Loucy (cell line): ENCODE measurements around the gene ZFPM1.

ENCODE experiments used
- H2AFZ ChIP-seq: fragments of 200-600 bp; sonication (generic); 2 replicates; pipeline ENCODE4 v1.6.0; 2016; ENCODE audit warnings: antibody characterized with exemption, mild to moderate bottlenecking, low read length, moderate library complexity
- H3F3A ChIP-seq: fragments of 200-600 bp; 2 replicates; pipeline ENCODE4 v1.6.0; 2016; ENCODE audit warnings: antibody characterized with exemption, low read depth, mild to moderate bottlenecking
- H3K27me3 ChIP-seq: fragments of 200-600 bp; sonication (generic); 2 replicates; pipeline ENCODE4 v1.6.1; 2014; ENCODE audit warnings: low read length, mild to moderate bottlenecking; ENCODE audit not compliant: insufficient read depth, poor library complexity, severe bottlenecking
- H3K36me3 ChIP-seq: fragments of 200-600 bp; sonication (generic); 2 replicates; pipeline ENCODE4 v1.6.1; 2016; ENCODE audit warnings: low read length; ENCODE audit not compliant: insufficient read depth
- H3K4me1 ChIP-seq: fragments of 200-600 bp; sonication (generic); 2 replicates; pipeline ENCODE4 v1.5.1; 2014; ENCODE audit warnings: low read length, mild to moderate bottlenecking; ENCODE audit not compliant: insufficient read depth, poor library complexity, severe bottlenecking
- H3K4me2 ChIP-seq: fragments of 200-600 bp; sonication (generic); 2 replicates; pipeline ENCODE4 v1.6.0; 2014; ENCODE audit warnings: antibody characterized with exemption, low read length, low read depth, mild to moderate bottlenecking; ENCODE audit not compliant: poor library complexity, severe bottlenecking
- H3K4me3 ChIP-seq: fragments of 200-600 bp; sonication (generic); 2 replicates; pipeline ENCODE4 v1.5.1; 2014; ENCODE audit warnings: low read length, mild to moderate bottlenecking, mixed read lengths; ENCODE audit not compliant: poor library complexity, severe bottlenecking
- H3K79me2 ChIP-seq: fragments of 200-600 bp; sonication (generic); 2 replicates; pipeline ENCODE4 v1.6.1; 2014; ENCODE audit warnings: low read length; ENCODE audit not compliant: insufficient read depth
- H3K9ac ChIP-seq: fragments of 200-600 bp; sonication (generic); 2 replicates; pipeline ENCODE4 v1.6.0; 2014; ENCODE audit warnings: mild to moderate bottlenecking, low read depth, low read length, moderate library complexity; ENCODE audit not compliant: poor library complexity, severe bottlenecking
- H3K9me2 ChIP-seq: fragments of 200-600 bp; sonication (generic); replicated peaks from 2 replicates; pipeline ENCODE4 v1.6.1; 2016; ENCODE audit warnings: low read depth, low read length, mixed read lengths
- H3K9me3 ChIP-seq: fragments of 200-600 bp; sonication (generic); 2 replicates; pipeline ENCODE4 v1.6.1; 2014; ENCODE audit warnings: mild to moderate bottlenecking, antibody characterized with exemption, low read length, low read depth; ENCODE audit not compliant: insufficient read depth
- H4K20me1 ChIP-seq: fragments of 200-600 bp; sonication (generic); 2 replicates; pipeline ENCODE4 v1.6.0; 2014; ENCODE audit warnings: antibody characterized with exemption, low read length, mild to moderate bottlenecking; ENCODE audit not compliant: insufficient read depth, poor library complexity, severe bottlenecking
- CTCF ChIP-seq: fragments of 200-600 bp; sonication (generic); conservative IDR thresholded peaks from 2 replicates; pipeline ENCODE4 v1.5.1; 2014; ENCODE audit warnings: mild to moderate bottlenecking, antibody characterized with exemption, low read length
- EZH2phosphoT487 ChIP-seq: fragments of 200-600 bp; IDR thresholded peaks from 2 replicates; pipeline ENCODE4 v1.6.1; 2018; ENCODE audit warnings: antibody characterized with exemption, mild to moderate bottlenecking, moderate library complexity, borderline replicate concordance

Gene ZFPM1

DNA sequence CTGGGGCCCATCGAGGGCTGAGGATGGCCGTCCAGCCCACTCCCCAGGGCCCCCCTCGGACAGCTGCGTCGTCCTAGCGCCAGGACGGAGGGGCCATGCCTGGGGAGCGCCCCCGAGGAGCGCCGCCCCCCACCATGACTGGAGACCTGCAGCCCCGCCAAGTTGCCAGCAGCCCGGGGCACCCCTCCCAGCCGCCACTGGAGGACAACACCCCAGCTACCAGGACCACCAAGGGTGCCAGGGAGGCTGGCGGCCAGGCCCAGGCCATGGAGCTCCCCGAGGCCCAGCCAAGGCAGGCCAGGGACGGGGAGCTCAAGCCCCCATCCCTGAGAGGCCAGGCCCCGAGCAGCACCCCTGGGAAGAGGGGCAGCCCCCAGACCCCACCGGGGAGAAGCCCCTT lies 25.7 kb upstream of the ZFPM1 start:
- no peaks in the 10 kb centered on the region for H3K4me1 ChIP-seq
- peaks cover 5% of the 10 kb centered on the region for H3K79me2 ChIP-seq
- H3F3A ChIP-seq = no peaks in the 10 kb centered on the region
- H3K36me3 ChIP-seq = no peaks in the 10 kb centered on the region
- no peaks in the 10 kb centered on the region for H3K9me2 ChIP-seq
- H3K9ac ChIP-seq = no peak overlapping the region
- H3K9me3 ChIP-seq = no peaks in the 10 kb centered on the region
- no peak overlapping the region for H3K4me2 ChIP-seq
- no peak overlapping the region for H2AFZ ChIP-seq
- H4K20me1 ChIP-seq = no peaks in the 10 kb centered on the region
- no peaks in the 10 kb centered on the region for H3K27me3 ChIP-seq
- H3K4me3 ChIP-seq = no peak overlapping the region
- TF ChIP-seq EZH2phosphoT487 = no peak
- TF ChIP-seq CTCF = no peak

DNA sequence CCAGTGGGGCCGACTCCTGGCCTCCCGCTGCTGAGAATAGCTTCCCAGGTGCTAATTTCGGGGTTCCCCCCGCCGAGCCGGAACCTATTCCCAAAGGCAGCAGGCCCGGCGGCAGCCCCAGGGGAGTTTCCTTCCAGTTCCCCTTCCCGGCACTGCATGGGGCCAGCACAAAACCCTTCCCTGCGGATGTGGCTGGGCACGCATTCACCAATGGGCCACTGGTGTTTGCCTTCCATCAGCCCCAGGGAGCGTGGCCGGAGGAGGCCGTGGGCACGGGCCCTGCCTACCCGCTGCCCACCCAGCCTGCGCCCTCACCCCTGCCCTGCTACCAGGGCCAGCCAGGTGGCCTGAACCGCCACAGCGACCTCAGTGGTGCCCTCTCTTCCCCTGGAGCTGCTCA lies 24.9 kb upstream of the ZFPM1 start:
- Histone ChIP-seq H3K4me3 (no peak overlapping the region), H3K27me3 (no peaks in the 10 kb centered on the region), H3F3A (no peaks in the 10 kb centered on the region), H3K4me1 (no peaks in the 10 kb centered on the region), H3K9ac (no peak overlapping the region), H3K36me3 (no peaks in the 10 kb centered on the region), H3K9me3 (no peaks in the 10 kb centered on the region), H3K79me2 (peaks cover 5% of the 10 kb centered on the region), H4K20me1 (no peaks in the 10 kb centered on the region), H2AFZ (no peak overlapping the region), H3K9me2 (no peaks in the 10 kb centered on the region), H3K4me2 (no peak overlapping the region)
- TF ChIP-seq EZH2phosphoT487 (no peak), CTCF (no peak)

- H3K4me2 ChIP-seq = peak overlapping the region; percentile 81
- no peak overlapping the region for H3K9ac ChIP-seq
- H3K4me3 ChIP-seq = no peak overlapping the region
- no peaks in the 10 kb centered on the region for H3K9me2 ChIP-seq
- H3F3A ChIP-seq = no peaks in the 10 kb centered on the region
- H3K36me3 ChIP-seq = no peaks in the 10 kb centered on the region
- H3K79me2 ChIP-seq = peaks cover 5% of the 10 kb centered on the region
- no peaks in the 10 kb centered on the region for H3K27me3 ChIP-seq
- H2AFZ ChIP-seq = no peak overlapping the region
- H4K20me1 ChIP-seq = no peaks in the 10 kb centered on the region
- TF ChIP-seq CTCF = peak; percentile 13; the same call in 1 of the 2 replicates
- TF ChIP-seq EZH2phosphoT487 = no peak
- H3K4me1 ChIP-seq = no peaks in the 10 kb centered on the region
- no peaks in the 10 kb centered on the region for H3K9me3 ChIP-seq
Measured at GRCh38 chr16:88428616-88429386, 24.3 kb upstream of the ZFPM1 start.
